ENCODE results near the gene ULK4.
"Not testable (repeated sequence)": the region's sequence is repeated elsewhere in the genome, so short reads cannot be mapped to it uniquely, and the experiment has no call there.

ULK4 gene

GRCh38 chr3:41860489-41860888, 101.4 kb downstream of the ULK4 start:
- not testable (repeated sequence) for DNase-seq

GRCh38 chr3:41854956-41855355, 106.9 kb downstream of the ULK4 start:
- no peak for DNase-seq

GRCh38 chr3:41853540-41854196, 108.2 kb downstream of the ULK4 start:
- no peak for DNase-seq

- no peak for DNase-seq
Measured at GRCh38 chr3:41848753-41849574, 112.9 kb downstream of the ULK4 start.

GRCh38 chr3:41847679-41848078, 114.2 kb downstream of the ULK4 start:
- DNase-seq = no peak

- DNase-seq = no peak
Measured at GRCh38 chr3:41846850-41847249, 115.1 kb downstream of the ULK4 start.

GRCh38 chr3:41845826-41846225, 116.1 kb downstream of the ULK4 start:
- no peak for DNase-seq

GRCh38 chr3:41844256-41844655, 117.6 kb downstream of the ULK4 start:
- not testable (repeated sequence) for DNase-seq

GRCh38 chr3:41840936-41841668, 120.8 kb downstream of the ULK4 start:
- DNase-seq = not testable (repeated sequence)

- DNase-seq = no peak
Measured at GRCh38 chr3:41836360-41837134, 125.4 kb downstream of the ULK4 start.

GRCh38 chr3:41833628-41834027, 128.3 kb downstream of the ULK4 start:
- no peak for DNase-seq

- no peak for DNase-seq
Measured at GRCh38 chr3:41819236-41819635, 142.7 kb downstream of the ULK4 start.

GRCh38 chr3:41808618-41809017, 153.3 kb downstream of the ULK4 start:
- DNase-seq = no peak

- DNase-seq = no peak
Measured at GRCh38 chr3:41808152-41808551, 153.8 kb downstream of the ULK4 start.

- DNase-seq = no peak
Measured at GRCh38 chr3:41794748-41795589, 166.9 kb downstream of the ULK4 start.

GRCh38 chr3:41792806-41793205, 169.1 kb downstream of the ULK4 start:
- no peak for DNase-seq

- no peak for DNase-seq
Measured at GRCh38 chr3:41769106-41769505, 192.8 kb downstream of the ULK4 start.

- DNase-seq = no peak
Measured at GRCh38 chr3:41768363-41768762, 193.5 kb downstream of the ULK4 start.

GRCh38 chr3:41762867-41763266, 199.0 kb downstream of the ULK4 start:
- not testable (repeated sequence) for DNase-seq

GRCh38 chr3:41753651-41754050, 208.3 kb downstream of the ULK4 start:
- DNase-seq = no peak

GRCh38 chr3:41751597-41751996, 210.3 kb downstream of the ULK4 start:
- no peak for DNase-seq

- no peak for DNase-seq
Measured at GRCh38 chr3:41749988-41750387, 211.9 kb downstream of the ULK4 start.

All from CD4-positive, alpha-beta T cell treated with Interferon gamma for 1 hour (primary cell).